K562 (cell line): ENCODE data around the gene LILRB3. TPM values are rescaled to one million over a fixed set of nuclear protein-coding genes. Genes with fewer than 3 reads are reported as not detected.

Experiments used
- ATF6 ChIP-seq: sonication (generic); formaldehyde crosslinking; IDR thresholded peaks from 2 replicates; pipeline ENCODE4 v1.4.0; 2020; ENCODE audit warnings: mild to moderate bottlenecking, missing genetic modification reagents
- BMI1 ChIP-seq: fragments of 150-350 bp; IDR thresholded peaks from 2 replicates; pipeline ENCODE4 v1.6.1; 2014; ENCODE audit warnings: low read length
- C11orf30 ChIP-seq: fragments of 450-650 bp; IDR thresholded peaks from 2 replicates; pipeline ENCODE4 v1.6.1; 2016; ENCODE audit warnings: low read depth, mild to moderate bottlenecking
- CBFA2T2 ChIP-seq: fragments of 450-650 bp; conservative IDR thresholded peaks from 2 replicates; pipeline ENCODE4 v1.6.1; 2017; ENCODE audit warnings: mild to moderate bottlenecking
- CREB5 ChIP-seq: fragments of 250-450 bp; sonication (Bioruptor Pico); IDR thresholded peaks from 2 replicates; pipeline ENCODE4 v1.5.0; 2020; ENCODE audit warnings: mild to moderate bottlenecking
- DPF2 ChIP-seq: fragments of 450-650 bp; IDR thresholded peaks from 2 replicates; pipeline ENCODE4 v1.6.1; 2016
- HDAC1 ChIP-seq, 2 experiments: fragments of 450-650 bp; IDR thresholded peaks; 2 replicates each; pipeline ENCODE4 v1.6.1; 2016 to 2017; ENCODE audit warnings: inconsistent platforms in 1 of 2, mild to moderate bottlenecking in 1 of 2, moderate library complexity in 1 of 2
- IFI16 ChIP-seq: fragments of 250-450 bp; sonication (Bioruptor Pico); IDR thresholded peaks from 2 replicates; pipeline ENCODE4 v2.1.2; 2022; ENCODE audit warnings: mild to moderate bottlenecking, inconsistent platforms
- PATZ1 ChIP-seq: fragments of 250-450 bp; sonication (Bioruptor Pico); IDR thresholded peaks from 2 replicates; pipeline ENCODE4 v1.5.0; 2020; ENCODE audit warnings: mild to moderate bottlenecking, borderline replicate concordance
- PBX2 ChIP-seq, 2 experiments: IDR thresholded peaks in 1 of 2; conservative IDR thresholded peaks in 1 of 2; 2 replicates each; pipeline ENCODE4 v1.6.1; 2016; ENCODE audit warnings: low read depth in 2 of 2, mild to moderate bottlenecking in 1 of 2, missing compliant biosample characterization in 1 of 2, missing genetic modification characterization in 1 of 2, moderate library complexity in 1 of 2
- PHF21A ChIP-seq: fragments of 450-650 bp; IDR thresholded peaks from 2 replicates; pipeline ENCODE4 v1.6.1; 2017; ENCODE audit warnings: low read depth, borderline replicate concordance
- PKNOX1 ChIP-seq: fragments of 450-650 bp; IDR thresholded peaks from 2 replicates; pipeline ENCODE4 v1.6.1; 2016
- POLR2A ChIP-seq: fragments of 450-650 bp; conservative IDR thresholded peaks from 2 replicates; pipeline ENCODE4 v1.6.1; 2016
- PPARD ChIP-seq: fragments of 250-450 bp; sonication (Bioruptor Pico); IDR thresholded peaks from 2 replicates; pipeline ENCODE4 v1.8.0; 2022; ENCODE audit warnings: inconsistent platforms, mild to moderate bottlenecking, moderate library complexity
- SIN3B ChIP-seq: fragments of 450-650 bp; IDR thresholded peaks from 2 replicates; pipeline ENCODE4 v1.6.1; 2017; ENCODE audit warnings: low read depth, mild to moderate bottlenecking, moderate library complexity
- SPI1 ChIP-seq: IDR thresholded peaks from 2 replicates; pipeline ENCODE4 v1.6.1; 2011; ENCODE audit warnings: low read depth, low read length, control low read depth, borderline replicate concordance
- TRIM24 ChIP-seq, 2 experiments: fragments of 450-650 bp; IDR thresholded peaks; 2 replicates each; pipeline ENCODE4 v1.6.1; 2016
- ZKSCAN3 ChIP-seq: fragments of 250-450 bp; sonication (Bioruptor Pico); IDR thresholded peaks from 2 replicates; pipeline ENCODE4 v1.4.0; 2020
- ZNF584 ChIP-seq: fragments of 200-800 bp; sonication (Bioruptor generic); IDR thresholded peaks from 2 replicates; pipeline ENCODE4 v1.6.1; 2016; ENCODE audit warnings: low read depth, mild to moderate bottlenecking, missing genetic modification characterization, missing compliant biosample characterization
- polyA plus RNA-seq, 8 experiments: library from polyadenylated mRNA; depleted of rRNA in 4 of 8; stranded (reverse) in 5 of 8; unstranded in 3 of 8; fragments of >200 nt; fragmentation: Nextera tagmentation in 2 of 8; fragmentation: Illumina TruSeq in 1 of 8; extraction: Ambion mirVana in 2 of 8; extraction: Trizol in 1 of 8; gene quantifications; 2 replicates each; pipeline versions ENCODE4 v1.2.1 to v1.2.3, GENCODE V29; 2011 to 2014; ENCODE audit warnings: inconsistent platforms in 1 of 8, missing spikeins in 1 of 8
- total RNA-seq, 7 experiments: library from RNA; depleted of rRNA in 6 of 7; stranded (reverse); fragments of >200 nt in 6 of 7; fragmentation: Illumina TruSeq in 2 of 7; extraction: Trizol in 2 of 7; gene quantifications; 2 replicates each; pipeline versions ENCODE4 v1.2.1 to v1.2.3, GENCODE V29; 2011 to 2021; ENCODE audit warnings: low replicate concordance in 1 of 7

Gene LILRB3
- total and polyA plus RNA-seq, 9 of the 15 experiments (the other 6 are each of a cell fraction or from before 2014, with no cell fraction given), result 0.01 to 0.09 TPM; not detected in 7

- peak; percentile 87 for TF ChIP-seq CBFA2T2
- TF ChIP-seq POLR2A, result peak; percentile 93
- TF ChIP-seq PHF21A, result no peak
- peak; percentile 98 for TF ChIP-seq SPI1
- TF ChIP-seq PBX2 (CRISPR knock-in tag; IDR thresholded peaks at IDR 0.05; ENCODE audit: low read depth), result no peak
- TF ChIP-seq PBX2 (tag; conservative IDR thresholded peaks at IDR 0.05; ENCODE audit: low read depth), result no peak
- no peak for TF ChIP-seq BMI1
- TF ChIP-seq ATF6 (CRISPR knock-in tag), result no peak
- TF ChIP-seq TRIM24 (IDR thresholded peaks at IDR 0.05), result peak; percentile 88 to 91
- peak in 1 of 2 experiments; percentile 97; a peak in 3 of 4 replicates for TF ChIP-seq HDAC1 (IDR thresholded peaks at IDR 0.05)
- 0 out of 2 replicates have a peak, but pooled peaks have one; percentile 12 for TF ChIP-seq CREB5 (CRISPR knock-in tag)
- peak; percentile 17; the same call in 1 of the 2 replicates for TF ChIP-seq ZNF584 (CRISPR knock-in tag)
- TF ChIP-seq IFI16 (CRISPR knock-in tag), result no peak
- no peak for TF ChIP-seq SIN3B
- TF ChIP-seq PPARD (CRISPR knock-in tag), result no peak
- peak; percentile 94 for TF ChIP-seq DPF2
- no peak for TF ChIP-seq C11orf30
- TF ChIP-seq PKNOX1, result 0 out of 2 replicates have a peak, but pooled peaks have one; percentile 49
- no peak for TF ChIP-seq PATZ1 (CRISPR knock-in tag)
- TF ChIP-seq ZKSCAN3 (CRISPR knock-in tag), result no peak
Measured at GRCh38 chr19:54207983-54208783, 14.6 kb downstream of the LILRB3 start (continued).
